Liver (tissue), 3 donors: ENCODE results near the gene NCAPH2.

Source experiments
- EGR1 ChIP-seq, 2 donors: IDR thresholded peaks; 2 replicates each; pipeline ENCODE4 v1.6.1; 2016 to 2018; ENCODE audit warnings: antibody characterized with exemption in 2 of 2, low read depth in 2 of 2
- FOXA1 ChIP-seq: IDR thresholded peaks from 2 replicates; pipeline ENCODE4 v1.6.1; 2016; ENCODE audit warnings: antibody characterized with exemption
- JUND ChIP-seq, 2 donors: IDR thresholded peaks; 2 replicates each; pipeline ENCODE4 v1.6.1; 2016; ENCODE audit warnings: antibody characterized with exemption in 2 of 2
- NR2F2 ChIP-seq: IDR thresholded peaks from 2 replicates; pipeline ENCODE4 v1.6.1; 2016; ENCODE audit warnings: antibody characterized with exemption
- RAD21 ChIP-seq, 2 donors: IDR thresholded peaks; 2 replicates each; pipeline ENCODE4 v1.6.1; 2016; ENCODE audit warnings: antibody characterized with exemption in 2 of 2, mild to moderate bottlenecking in 2 of 2
- SP1 ChIP-seq: IDR thresholded peaks from 2 replicates; pipeline ENCODE4 v1.6.1; 2018; ENCODE audit warnings: antibody characterized with exemption, mild to moderate bottlenecking
- TAF1 ChIP-seq: conservative IDR thresholded peaks from 2 replicates; pipeline ENCODE4 v1.6.1; 2016; ENCODE audit warnings: antibody characterized with exemption, mild to moderate bottlenecking
- YY1 ChIP-seq: IDR thresholded peaks from 2 replicates; pipeline ENCODE4 v1.6.1; 2016; ENCODE audit warnings: antibody characterized with exemption, mild to moderate bottlenecking
- TF ChIP-seq, protein P1 (sequence below): fragments of 150-350 bp; IDR thresholded peaks from 2 replicates; pipeline ENCODE4 v1.5.1; 2017; ENCODE audit warnings: improper control_type of control experiment, low read depth, low read length; ENCODE audit not compliant: missing input control
- TF ChIP-seq, protein P2 (sequence below): IDR thresholded peaks from 2 replicates; pipeline ENCODE4 v1.6.1; 2016; ENCODE audit warnings: antibody characterized with exemption
- TF ChIP-seq, protein P3 (sequence below): IDR thresholded peaks from 2 replicates; pipeline ENCODE4 v1.6.1; 2016; ENCODE audit warnings: antibody characterized with exemption
- TF ChIP-seq, protein P4 (sequence below): IDR thresholded peaks from 2 replicates; pipeline ENCODE4 v1.6.1; 2016; ENCODE audit warnings: antibody characterized with exemption, mild to moderate bottlenecking
- donor health status: healthy.
- donor health status: healthy.

DNA sequence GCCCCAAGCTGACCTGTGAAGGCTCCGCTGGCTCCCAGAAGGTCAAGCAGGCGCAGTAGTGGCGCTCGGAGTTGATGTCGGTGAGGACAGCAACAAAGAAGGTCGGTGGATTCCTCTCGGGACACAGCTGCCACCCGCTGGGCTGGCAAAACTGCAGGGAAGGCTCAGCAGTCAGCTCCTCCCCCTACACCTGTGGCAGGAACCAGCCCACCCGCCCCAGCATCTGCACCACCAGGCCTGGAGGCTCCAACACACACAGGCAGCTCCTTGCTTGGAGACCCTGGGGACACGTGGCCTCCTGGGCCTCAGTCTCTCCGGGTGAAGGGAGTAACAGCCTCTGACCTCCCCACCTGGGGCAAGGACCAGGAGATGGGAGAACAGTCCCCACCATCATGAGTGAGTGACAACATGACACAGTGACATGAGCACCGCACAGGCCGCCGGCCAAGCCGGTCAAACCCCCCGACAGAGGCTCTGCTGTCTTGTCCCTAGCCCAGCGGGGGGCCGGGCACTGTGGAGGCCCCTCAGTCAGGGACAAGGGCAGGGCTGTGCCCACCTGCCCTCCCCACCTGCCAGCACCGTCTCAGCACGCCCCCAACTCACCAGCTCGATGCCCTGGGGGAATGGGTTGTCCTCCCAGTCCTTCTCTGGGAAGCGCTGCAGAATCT, 40.1 kb upstream of the NCAPH2 start:
- TF ChIP-seq RAD21 (IDR thresholded peaks at IDR 0.05) (no peak), TAF1 (no peak), YY1 (no peak), NR2F2 (no peak), SP1 (no peak), FOXA1 (no peak), JUND (IDR thresholded peaks at IDR 0.05) (no peak), EGR1 (IDR thresholded peaks at IDR 0.05; ENCODE audit: low read depth in 2 of 2) (no peak)
- TF ChIP-seq, protein P1, sequence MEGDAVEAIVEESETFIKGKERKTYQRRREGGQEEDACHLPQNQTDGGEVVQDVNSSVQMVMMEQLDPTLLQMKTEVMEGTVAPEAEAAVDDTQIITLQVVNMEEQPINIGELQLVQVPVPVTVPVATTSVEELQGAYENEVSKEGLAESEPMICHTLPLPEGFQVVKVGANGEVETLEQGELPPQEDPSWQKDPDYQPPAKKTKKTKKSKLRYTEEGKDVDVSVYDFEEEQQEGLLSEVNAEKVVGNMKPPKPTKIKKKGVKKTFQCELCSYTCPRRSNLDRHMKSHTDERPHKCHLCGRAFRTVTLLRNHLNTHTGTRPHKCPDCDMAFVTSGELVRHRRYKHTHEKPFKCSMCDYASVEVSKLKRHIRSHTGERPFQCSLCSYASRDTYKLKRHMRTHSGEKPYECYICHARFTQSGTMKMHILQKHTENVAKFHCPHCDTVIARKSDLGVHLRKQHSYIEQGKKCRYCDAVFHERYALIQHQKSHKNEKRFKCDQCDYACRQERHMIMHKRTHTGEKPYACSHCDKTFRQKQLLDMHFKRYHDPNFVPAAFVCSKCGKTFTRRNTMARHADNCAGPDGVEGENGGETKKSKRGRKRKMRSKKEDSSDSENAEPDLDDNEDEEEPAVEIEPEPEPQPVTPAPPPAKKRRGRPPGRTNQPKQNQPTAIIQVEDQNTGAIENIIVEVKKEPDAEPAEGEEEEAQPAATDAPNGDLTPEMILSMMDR, result no peak
- TF ChIP-seq, protein P2, sequence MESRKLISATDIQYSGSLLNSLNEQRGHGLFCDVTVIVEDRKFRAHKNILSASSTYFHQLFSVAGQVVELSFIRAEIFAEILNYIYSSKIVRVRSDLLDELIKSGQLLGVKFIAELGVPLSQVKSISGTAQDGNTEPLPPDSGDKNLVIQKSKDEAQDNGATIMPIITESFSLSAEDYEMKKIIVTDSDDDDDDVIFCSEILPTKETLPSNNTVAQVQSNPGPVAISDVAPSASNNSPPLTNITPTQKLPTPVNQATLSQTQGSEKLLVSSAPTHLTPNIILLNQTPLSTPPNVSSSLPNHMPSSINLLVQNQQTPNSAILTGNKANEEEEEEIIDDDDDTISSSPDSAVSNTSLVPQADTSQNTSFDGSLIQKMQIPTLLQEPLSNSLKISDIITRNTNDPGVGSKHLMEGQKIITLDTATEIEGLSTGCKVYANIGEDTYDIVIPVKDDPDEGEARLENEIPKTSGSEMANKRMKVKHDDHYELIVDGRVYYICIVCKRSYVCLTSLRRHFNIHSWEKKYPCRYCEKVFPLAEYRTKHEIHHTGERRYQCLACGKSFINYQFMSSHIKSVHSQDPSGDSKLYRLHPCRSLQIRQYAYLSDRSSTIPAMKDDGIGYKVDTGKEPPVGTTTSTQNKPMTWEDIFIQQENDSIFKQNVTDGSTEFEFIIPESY, result no peak
- TF ChIP-seq, protein P3, sequence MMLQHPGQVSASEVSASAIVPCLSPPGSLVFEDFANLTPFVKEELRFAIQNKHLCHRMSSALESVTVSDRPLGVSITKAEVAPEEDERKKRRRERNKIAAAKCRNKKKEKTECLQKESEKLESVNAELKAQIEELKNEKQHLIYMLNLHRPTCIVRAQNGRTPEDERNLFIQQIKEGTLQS, result no peak
- TF ChIP-seq, protein P4, sequence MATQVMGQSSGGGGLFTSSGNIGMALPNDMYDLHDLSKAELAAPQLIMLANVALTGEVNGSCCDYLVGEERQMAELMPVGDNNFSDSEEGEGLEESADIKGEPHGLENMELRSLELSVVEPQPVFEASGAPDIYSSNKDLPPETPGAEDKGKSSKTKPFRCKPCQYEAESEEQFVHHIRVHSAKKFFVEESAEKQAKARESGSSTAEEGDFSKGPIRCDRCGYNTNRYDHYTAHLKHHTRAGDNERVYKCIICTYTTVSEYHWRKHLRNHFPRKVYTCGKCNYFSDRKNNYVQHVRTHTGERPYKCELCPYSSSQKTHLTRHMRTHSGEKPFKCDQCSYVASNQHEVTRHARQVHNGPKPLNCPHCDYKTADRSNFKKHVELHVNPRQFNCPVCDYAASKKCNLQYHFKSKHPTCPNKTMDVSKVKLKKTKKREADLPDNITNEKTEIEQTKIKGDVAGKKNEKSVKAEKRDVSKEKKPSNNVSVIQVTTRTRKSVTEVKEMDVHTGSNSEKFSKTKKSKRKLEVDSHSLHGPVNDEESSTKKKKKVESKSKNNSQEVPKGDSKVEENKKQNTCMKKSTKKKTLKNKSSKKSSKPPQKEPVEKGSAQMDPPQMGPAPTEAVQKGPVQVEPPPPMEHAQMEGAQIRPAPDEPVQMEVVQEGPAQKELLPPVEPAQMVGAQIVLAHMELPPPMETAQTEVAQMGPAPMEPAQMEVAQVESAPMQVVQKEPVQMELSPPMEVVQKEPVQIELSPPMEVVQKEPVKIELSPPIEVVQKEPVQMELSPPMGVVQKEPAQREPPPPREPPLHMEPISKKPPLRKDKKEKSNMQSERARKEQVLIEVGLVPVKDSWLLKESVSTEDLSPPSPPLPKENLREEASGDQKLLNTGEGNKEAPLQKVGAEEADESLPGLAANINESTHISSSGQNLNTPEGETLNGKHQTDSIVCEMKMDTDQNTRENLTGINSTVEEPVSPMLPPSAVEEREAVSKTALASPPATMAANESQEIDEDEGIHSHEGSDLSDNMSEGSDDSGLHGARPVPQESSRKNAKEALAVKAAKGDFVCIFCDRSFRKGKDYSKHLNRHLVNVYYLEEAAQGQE, result no peak
